ENCODE results near the gene EHMT1. TPM values are rescaled to one million over a fixed set of nuclear protein-coding genes. Genes with fewer than 3 reads are reported as not detected.

Gene EHMT1
- total and polyA plus RNA-seq, 10 of the 15 experiments (the other 5 are each of a cell fraction or from before 2014, with no cell fraction given), result 2.9 to 100 (median 48.1) TPM

GRCh38 chr9:137762414-137763061 is 143.7 kb downstream of the EHMT1 start (continued):
- TF ChIP-seq ZBTB40 (IDR thresholded peaks at IDR 0.05; ENCODE audit: borderline replicate concordance), result no peak
- peak; percentile 85 for TF ChIP-seq CHD2 (IDR thresholded peaks at IDR 0.05; ENCODE audit: borderline replicate concordance, low read depth, low read length)
- no peak for TF ChIP-seq SUPT20H (IDR thresholded peaks at IDR 0.05; ENCODE audit: borderline replicate concordance, control insufficient read depth, low read depth, low read length)
- peak; percentile 75; the same call in 1 of the 2 replicates for TF ChIP-seq SMARCA5 (IDR thresholded peaks at IDR 0.05)
- TF ChIP-seq USF2 (IDR thresholded peaks at IDR 0.05; ENCODE audit: borderline replicate concordance, low read depth, low read length), result no peak
- TF ChIP-seq KDM1A (IDR thresholded peaks at IDR 0.05; ENCODE audit: borderline replicate concordance), result no peak
- no peak for TF ChIP-seq RAD21 (IDR thresholded peaks at IDR 0.05; ENCODE audit: insufficient read depth, low read depth, low read length)
- no peak for TF ChIP-seq ASH2L (IDR thresholded peaks at IDR 0.05; ENCODE audit: borderline replicate concordance, low read depth)
- TF ChIP-seq CREB1 (IDR thresholded peaks at IDR 0.05; ENCODE audit: low read depth), result peak; percentile 99
- TF ChIP-seq RELB (IDR thresholded peaks at IDR 0.05; ENCODE audit: low read depth), result no peak
- TF ChIP-seq POLR2AphosphoS2 (IDR thresholded peaks at IDR 0.05; ENCODE audit: low read depth, low read length), result no peak
- TF ChIP-seq CBX5 (IDR thresholded peaks at IDR 0.05; ENCODE audit: low read depth), result peak; percentile 48; the same call in 1 of the 2 replicates
- TF ChIP-seq MXI1 (IDR thresholded peaks at IDR 0.05; ENCODE audit: low read depth, low read length), result peak; percentile 36; the same call in 1 of the 2 replicates
- TF ChIP-seq HDAC2 (IDR thresholded peaks at IDR 0.05), result no peak
- no peak for TF ChIP-seq RB1 (IDR thresholded peaks at IDR 0.05; ENCODE audit: borderline replicate concordance)
- TF ChIP-seq ZZZ3 (IDR thresholded peaks at IDR 0.05; ENCODE audit: control insufficient read depth, insufficient read length, low read depth), result no peak
- TF ChIP-seq NR2F1 (conservative IDR thresholded peaks at IDR 0.05), result peak; percentile 52; the same call in 1 of the 2 replicates
- no peak for TF ChIP-seq SMAD5 (IDR thresholded peaks at IDR 0.05; ENCODE audit: low read depth)
- TF ChIP-seq REST (IDR thresholded peaks at IDR 0.05; ENCODE audit: low read depth, low read length), result no peak
- TF ChIP-seq TCF7 (IDR thresholded peaks at IDR 0.05; ENCODE audit: borderline replicate concordance), result no peak
- peak; percentile 85 for TF ChIP-seq RELA (IDR thresholded peaks at IDR 0.05; ENCODE audit: borderline replicate concordance, partially characterized antibody)

Measured in GM12878 (cell line).